HTR-8/SVneo (cell line): ENCODE measurements around the gene TMEFF2.

Source experiments
- DNase-seq: peaks from one replicate; pipeline ENCODE4 v3.0.0; 2011; ENCODE audit warnings: low spot score, mixed read lengths; ENCODE audit not compliant: insufficient read length
- FAIRE-seq: peaks from 2 replicates; lab custom pipeline; 2011; peaks lifted over from hg19 to GRCh38; lab: Jason Lieb, UNC

TMEFF2 gene

GRCh38 chr2:191920502-191920901 lies 274.2 kb downstream of the TMEFF2 start:
- DNase-seq (no peak), FAIRE-seq (no peak)

GRCh38 chr2:191917967-191918651 lies 276.6 kb downstream of the TMEFF2 start:
- FAIRE-seq (no peak), DNase-seq (no peak)

- DNase-seq (no peak), FAIRE-seq (no peak)
Observed at GRCh38 chr2:191917430-191917881, 277.3 kb downstream of the TMEFF2 start.

GRCh38 chr2:191916826-191917225 lies 277.9 kb downstream of the TMEFF2 start:
- DNase-seq (no peak), FAIRE-seq (no peak)

GRCh38 chr2:191915750-191916149 lies 279.0 kb downstream of the TMEFF2 start:
- FAIRE-seq (no peak), DNase-seq (no peak)

GRCh38 chr2:191913796-191914195 lies 280.9 kb downstream of the TMEFF2 start:
- no peak for FAIRE-seq
- DNase-seq = no peak

- no peak for FAIRE-seq
- no peak for DNase-seq
Observed at GRCh38 chr2:191912764-191913163, 282.0 kb downstream of the TMEFF2 start.

GRCh38 chr2:191910518-191910917 lies 284.2 kb downstream of the TMEFF2 start:
- DNase-seq (peak; percentile 45), FAIRE-seq (peak; percentile 40)

GRCh38 chr2:191908874-191909273 lies 285.9 kb downstream of the TMEFF2 start:
- DNase-seq (no peak), FAIRE-seq (no peak)

- DNase-seq (no peak), FAIRE-seq (no peak)
Observed at GRCh38 chr2:191907545-191907944, 287.2 kb downstream of the TMEFF2 start.

- DNase-seq (no peak), FAIRE-seq (peak; percentile 16)
Observed at GRCh38 chr2:191907091-191907490, 287.6 kb downstream of the TMEFF2 start.

GRCh38 chr2:191905336-191905735 lies 289.4 kb downstream of the TMEFF2 start:
- FAIRE-seq (no peak), DNase-seq (no peak)

GRCh38 chr2:191901031-191901430 lies 293.7 kb downstream of the TMEFF2 start:
- DNase-seq (no peak), FAIRE-seq (no peak)

- FAIRE-seq = peak; percentile 64
- peak; percentile 48 for DNase-seq
Observed at GRCh38 chr2:191899410-191899809, 295.3 kb downstream of the TMEFF2 start.
